Glutamatergic neuron (in vitro differentiated cells): ENCODE measurements around the gene BBS7. TPM values are rescaled to one million over a fixed set of nuclear protein-coding genes. Genes with fewer than 3 reads are reported as not detected.

Experiments
- DNase-seq: peaks from one replicate; pipeline ENCODE4 v3.0.0; 2022
- H3K27ac Mint-ChIP-seq: one replicate; pipeline ENCODE4 v1.8.0; 2020; ENCODE audit warnings: mild to moderate bottlenecking, mixed read lengths, inconsistent platforms; ENCODE audit not compliant: unreplicated experiment
- H3K27me3 Mint-ChIP-seq: one replicate; pipeline ENCODE4 v1.8.0; 2020; ENCODE audit warnings: mild to moderate bottlenecking, moderate library complexity, mixed read lengths, inconsistent platforms; ENCODE audit not compliant: unreplicated experiment
- H3K36me3 Mint-ChIP-seq: one replicate; pipeline ENCODE4 v1.8.0; 2020; ENCODE audit warnings: mild to moderate bottlenecking, mixed read lengths, inconsistent platforms; ENCODE audit not compliant: unreplicated experiment
- H3K4me1 Mint-ChIP-seq: one replicate; pipeline ENCODE4 v1.8.0; 2020; ENCODE audit warnings: mild to moderate bottlenecking, low read depth, mixed read lengths, inconsistent platforms; ENCODE audit not compliant: unreplicated experiment
- H3K4me3 Mint-ChIP-seq: one replicate; pipeline ENCODE4 v1.8.0; 2020; ENCODE audit warnings: mild to moderate bottlenecking, mixed read lengths, inconsistent platforms; ENCODE audit not compliant: unreplicated experiment
- H3K9me3 Mint-ChIP-seq: one replicate; pipeline ENCODE4 v1.8.0; 2020; ENCODE audit warnings: mild to moderate bottlenecking, moderate library complexity, mixed read lengths, inconsistent platforms; ENCODE audit not compliant: unreplicated experiment
- total RNA-seq: library from RNA; stranded (reverse); fragmentation: NEBNext Ultra II Directional; extraction: Animal tissue kit (Norgen Biotek cat#: 25700); gene quantifications from one replicate; pipeline ENCODE4 v1.2.1, GENCODE V29; 2021; ENCODE audit not compliant: unreplicated experiment
- TF ChIP-seq, protein P1 (sequence below): fragments of 200-600 bp; sonication (generic); IDR thresholded peaks from one replicate; pipeline ENCODE4 v1.5.0; 2021; ENCODE audit not compliant: partially characterized antibody, unreplicated experiment

The BBS7 gene
- total RNA-seq, 1 donor from 2014 or later: 49.8 TPM

DNA sequence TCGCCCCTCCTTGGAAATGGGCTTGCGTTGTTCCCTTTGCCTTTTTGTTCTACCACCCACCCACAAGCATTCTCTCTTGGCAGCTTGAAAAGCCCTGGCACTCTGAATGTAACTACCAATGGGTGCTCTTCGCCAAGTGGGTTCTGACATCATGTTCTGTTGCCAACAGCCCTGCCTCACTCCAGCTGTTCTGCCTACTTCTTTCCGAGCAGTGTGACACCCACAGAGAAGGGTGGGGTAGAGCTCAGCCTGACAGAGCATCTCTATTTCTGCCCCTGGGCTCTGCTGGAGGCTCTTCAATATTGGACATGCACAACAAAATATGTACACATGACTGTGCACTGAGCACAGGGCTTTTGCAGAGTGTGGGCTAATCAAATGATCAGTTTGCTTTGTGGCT, 84.8 kb downstream of the BBS7 start:
- Mint-ChIP-seq H3K27ac (no peak overlapping the region), H3K27me3 (no peaks in the 10 kb centered on the region), H3K4me3 (no peak overlapping the region), H3K4me1 (no peaks in the 10 kb centered on the region), H3K36me3 (no peaks in the 10 kb centered on the region), H3K9me3 (no peaks in the 10 kb centered on the region)
- no peak for DNase-seq
- TF ChIP-seq, protein P1, sequence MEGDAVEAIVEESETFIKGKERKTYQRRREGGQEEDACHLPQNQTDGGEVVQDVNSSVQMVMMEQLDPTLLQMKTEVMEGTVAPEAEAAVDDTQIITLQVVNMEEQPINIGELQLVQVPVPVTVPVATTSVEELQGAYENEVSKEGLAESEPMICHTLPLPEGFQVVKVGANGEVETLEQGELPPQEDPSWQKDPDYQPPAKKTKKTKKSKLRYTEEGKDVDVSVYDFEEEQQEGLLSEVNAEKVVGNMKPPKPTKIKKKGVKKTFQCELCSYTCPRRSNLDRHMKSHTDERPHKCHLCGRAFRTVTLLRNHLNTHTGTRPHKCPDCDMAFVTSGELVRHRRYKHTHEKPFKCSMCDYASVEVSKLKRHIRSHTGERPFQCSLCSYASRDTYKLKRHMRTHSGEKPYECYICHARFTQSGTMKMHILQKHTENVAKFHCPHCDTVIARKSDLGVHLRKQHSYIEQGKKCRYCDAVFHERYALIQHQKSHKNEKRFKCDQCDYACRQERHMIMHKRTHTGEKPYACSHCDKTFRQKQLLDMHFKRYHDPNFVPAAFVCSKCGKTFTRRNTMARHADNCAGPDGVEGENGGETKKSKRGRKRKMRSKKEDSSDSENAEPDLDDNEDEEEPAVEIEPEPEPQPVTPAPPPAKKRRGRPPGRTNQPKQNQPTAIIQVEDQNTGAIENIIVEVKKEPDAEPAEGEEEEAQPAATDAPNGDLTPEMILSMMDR: no peak

GRCh38 chr4:121784975-121785374, 85.3 kb downstream of the BBS7 start:
- Mint-ChIP-seq H3K4me1 (no peaks in the 10 kb centered on the region), H3K4me3 (no peak overlapping the region), H3K36me3 (no peaks in the 10 kb centered on the region), H3K9me3 (no peaks in the 10 kb centered on the region), H3K27me3 (no peaks in the 10 kb centered on the region), H3K27ac (no peak overlapping the region)
- TF ChIP-seq, protein P1: no peak
- no peak for DNase-seq

- no peaks in the 10 kb centered on the region for H3K27me3 Mint-ChIP-seq
- no peaks in the 10 kb centered on the region for H3K4me1 Mint-ChIP-seq
- no peaks in the 10 kb centered on the region for H3K9me3 Mint-ChIP-seq
- H3K27ac Mint-ChIP-seq: no peak overlapping the region
- no peak for DNase-seq
- TF ChIP-seq, protein P1: no peak
- no peak overlapping the region for H3K4me3 Mint-ChIP-seq
- no peaks in the 10 kb centered on the region for H3K36me3 Mint-ChIP-seq
Observed at GRCh38 chr4:121784401-121784800, 85.9 kb downstream of the BBS7 start.

- no peak for DNase-seq
- H3K4me1 Mint-ChIP-seq: no peaks in the 10 kb centered on the region
- no peak overlapping the region for H3K4me3 Mint-ChIP-seq
- TF ChIP-seq, protein P1: no peak
- H3K9me3 Mint-ChIP-seq: no peaks in the 10 kb centered on the region
- no peaks in the 10 kb centered on the region for H3K27me3 Mint-ChIP-seq
- no peak overlapping the region for H3K27ac Mint-ChIP-seq
- no peaks in the 10 kb centered on the region for H3K36me3 Mint-ChIP-seq
Observed at GRCh38 chr4:121783210-121783609, 87.1 kb downstream of the BBS7 start.

DNA sequence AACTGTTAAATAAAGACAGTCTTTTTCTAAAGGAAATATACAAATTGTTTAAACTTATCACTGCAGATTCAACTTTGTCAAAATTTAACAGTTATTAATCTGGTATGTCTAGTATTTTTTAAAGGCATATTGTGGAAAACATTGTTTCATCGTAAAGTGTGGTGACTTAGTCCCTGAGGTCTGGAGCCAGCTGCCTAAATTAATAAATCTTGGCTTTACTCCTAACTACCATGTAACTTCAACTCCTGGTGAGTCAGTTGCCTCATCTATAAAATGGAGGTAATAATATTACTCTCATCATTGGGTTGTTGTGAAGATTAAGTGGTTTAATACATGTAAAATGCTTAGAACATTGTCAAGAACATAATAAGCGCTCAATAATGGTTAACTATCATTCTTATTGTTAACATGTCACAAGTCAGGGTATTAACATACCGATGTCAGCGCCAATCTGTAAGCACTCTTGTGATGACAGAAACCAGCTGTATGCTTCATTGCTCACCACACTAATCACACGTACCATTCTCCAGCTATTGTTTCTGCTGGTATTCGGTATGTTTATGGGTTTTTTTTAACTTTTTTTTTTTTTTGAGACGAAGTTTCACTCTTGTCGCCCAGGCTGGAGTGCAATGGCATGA, 91.2 kb downstream of the BBS7 start:
- Mint-ChIP-seq H3K4me3 (no peak overlapping the region), H3K4me1 (no peaks in the 10 kb centered on the region), H3K36me3 (no peaks in the 10 kb centered on the region), H3K9me3 (no peaks in the 10 kb centered on the region), H3K27ac (no peak overlapping the region), H3K27me3 (no peaks in the 10 kb centered on the region)
- TF ChIP-seq, protein P1: no peak
- no peak for DNase-seq
